ENCODE results near the gene RPL13.

The RPL13 gene

GRCh38 chr16:89545831-89546574 lies 14.5 kb upstream of the RPL13 start:
- DNase-seq, result no peak

GRCh38 chr16:89546781-89547180 lies 13.7 kb upstream of the RPL13 start:
- DNase-seq, result no peak

GRCh38 chr16:89547291-89547690 lies 13.2 kb upstream of the RPL13 start:
- DNase-seq, result no peak

- no peak for DNase-seq
Measured at GRCh38 chr16:89547860-89548259, 12.6 kb upstream of the RPL13 start.

GRCh38 chr16:89548344-89549006 lies 12.0 kb upstream of the RPL13 start:
- DNase-seq, result no peak

- DNase-seq, result no peak
Measured at GRCh38 chr16:89549007-89549700, 11.3 kb upstream of the RPL13 start.

GRCh38 chr16:89550421-89551007 lies 10.0 kb upstream of the RPL13 start:
- DNase-seq, result no peak

GRCh38 chr16:89552329-89552728 lies 8.2 kb upstream of the RPL13 start:
- DNase-seq, result no peak

- no peak for DNase-seq
Measured at GRCh38 chr16:89552913-89553312, 7.6 kb upstream of the RPL13 start.

- DNase-seq, result no peak
Measured at GRCh38 chr16:89553733-89554132, 6.7 kb upstream of the RPL13 start.

- DNase-seq, result no peak
Measured at GRCh38 chr16:89554343-89554742, 6.1 kb upstream of the RPL13 start.

GRCh38 chr16:89555265-89555664 lies 5.2 kb upstream of the RPL13 start:
- no peak for DNase-seq

GRCh38 chr16:89555780-89556179 lies 4.7 kb upstream of the RPL13 start:
- DNase-seq, result no peak

- peak; percentile 65 for DNase-seq
Measured at GRCh38 chr16:89556750-89557689, 3.5 kb upstream of the RPL13 start.

GRCh38 chr16:89557690-89558490 lies 2.6 kb upstream of the RPL13 start:
- DNase-seq, result no peak

- DNase-seq, result no peak
Measured at GRCh38 chr16:89561142-89561883, 831 bp downstream of the RPL13 start.

GRCh38 chr16:89561884-89562599 lies 1.6 kb downstream of the RPL13 start:
- DNase-seq, result no peak

- DNase-seq, result no peak
Measured at GRCh38 chr16:89562939-89563338, 2.5 kb downstream of the RPL13 start.

- DNase-seq, result no peak
Measured at GRCh38 chr16:89563639-89564392, 3.3 kb downstream of the RPL13 start.

Data from activated CD4-positive, alpha-beta T cell treated with anti-CD3 and anti-CD28 coated beads for 1 hour (primary cell).